Neural cell (in vitro differentiated cells): ENCODE results near the gene BCL3. TPM values are rescaled to one million over a fixed set of nuclear protein-coding genes. Genes with fewer than 3 reads are reported as not detected.

ENCODE experiments used
- H2AFZ ChIP-seq: fragments of 200-600, 300-800 bp; sonication (generic), shearing (Covaris generic); 2 replicates; pipeline ENCODE4 v1.6.0; 2014; ENCODE audit warnings: low read depth, mild to moderate bottlenecking, antibody characterized with exemption, low read length, moderate library complexity
- H3F3A ChIP-seq: fragments of 200-600 bp; shearing (Covaris generic); 2 replicates; pipeline ENCODE4 v1.6.1; 2016; ENCODE audit warnings: mild to moderate bottlenecking, moderate library complexity, mixed read lengths, antibody characterized with exemption, low read length; ENCODE audit not compliant: insufficient read depth, poor library complexity, severe bottlenecking
- H3K27ac ChIP-seq: fragments of 200-600, 300-800 bp; sonication (generic), shearing (Covaris generic); 2 replicates; pipeline ENCODE4 v1.5.1; 2014; ENCODE audit warnings: mild to moderate bottlenecking, low read length, moderate library complexity
- H3K27me3 ChIP-seq: fragments of 300-800, 200-600 bp; sonication (generic), shearing (Covaris generic); 2 replicates; pipeline ENCODE4 v1.6.0; 2014; ENCODE audit warnings: mild to moderate bottlenecking, low read depth, low read length, moderate library complexity; ENCODE audit not compliant: insufficient read depth
- H3K36me3 ChIP-seq: fragments of 300-800, 200-600 bp; sonication (generic), shearing (Covaris generic); 2 replicates; pipeline ENCODE4 v1.5.1; 2014; ENCODE audit warnings: mild to moderate bottlenecking, antibody characterized with exemption, low read length, moderate library complexity; ENCODE audit not compliant: insufficient read depth
- H3K4me2 ChIP-seq: fragments of 300-800, 200-600 bp; sonication (generic), shearing (Covaris generic); 2 replicates; pipeline ENCODE4 v1.6.0; 2014; ENCODE audit warnings: mild to moderate bottlenecking, low read length
- H3K4me3 ChIP-seq: fragments of 300-800, 200-600 bp; sonication (generic), shearing (Covaris generic); 2 replicates; pipeline ENCODE4 v1.5.1; 2014; ENCODE audit warnings: mild to moderate bottlenecking, low read length, moderate library complexity
- H3K79me2 ChIP-seq: fragments of 200-600 bp; shearing (Covaris generic); replicated peaks from 2 replicates; pipeline ENCODE4 v1.6.0; 2014; ENCODE audit warnings: mild to moderate bottlenecking, low read length, moderate library complexity; ENCODE audit not compliant: insufficient read depth
- H3K9ac ChIP-seq: fragments of 300-800, 200-600 bp; sonication (generic), shearing (Covaris generic); 2 replicates; pipeline ENCODE4 v1.6.1; 2016; ENCODE audit warnings: mild to moderate bottlenecking, low read length, mixed read lengths
- H3K9me2 ChIP-seq: fragments of 200-600 bp; shearing (Covaris generic); 2 replicates; pipeline ENCODE4 v1.6.1; 2016; ENCODE audit warnings: mild to moderate bottlenecking, low read length, mixed read lengths; ENCODE audit not compliant: insufficient read depth
- H3K9me3 ChIP-seq: fragments of 200-600, 300-800 bp; sonication (generic), shearing (Covaris generic); 2 replicates; pipeline ENCODE4 v1.6.1; 2016; ENCODE audit warnings: mild to moderate bottlenecking, mixed run types, low read length, moderate library complexity, mixed read lengths
- H4K20me1 ChIP-seq: fragments of 200-600 bp; shearing (Covaris generic); 2 replicates; pipeline ENCODE4 v1.6.1; 2016; ENCODE audit warnings: mild to moderate bottlenecking, mixed run types; ENCODE audit not compliant: insufficient read depth
- CTCF ChIP-seq: fragments of 450-650 bp; IDR thresholded peaks from 2 replicates; pipeline ENCODE4 v1.5.1; 2014; ENCODE audit warnings: antibody characterized with exemption, mild to moderate bottlenecking, moderate library complexity; ENCODE audit not compliant: poor library complexity, severe bottlenecking
- EP300 ChIP-seq: fragments of 450-650 bp; conservative IDR thresholded peaks from 2 replicates; pipeline ENCODE4 v1.6.1; 2014; ENCODE audit warnings: antibody characterized with exemption, mild to moderate bottlenecking, moderate library complexity; ENCODE audit not compliant: poor library complexity, severe bottlenecking
- EZH2 ChIP-seq: fragments of 200-600, 300-800 bp; shearing (Covaris generic), sonication (generic); IDR thresholded peaks from 2 replicates; pipeline ENCODE4 v1.6.1; 2014; ENCODE audit warnings: antibody characterized with exemption, low read length, borderline replicate concordance, mild to moderate bottlenecking; ENCODE audit not compliant: insufficient read depth, poor library complexity, severe bottlenecking
- MXI1 ChIP-seq: fragments of 450-650 bp; conservative IDR thresholded peaks from 2 replicates; pipeline ENCODE4 v1.6.1; 2014; ENCODE audit warnings: antibody characterized with exemption, mild to moderate bottlenecking; ENCODE audit not compliant: poor library complexity, severe bottlenecking
- POLR2AphosphoS5 ChIP-seq: IDR thresholded peaks from 2 replicates; pipeline ENCODE4 v1.6.1; 2012
- RAD21 ChIP-seq: fragments of 450-650 bp; conservative IDR thresholded peaks from 2 replicates; pipeline ENCODE4 v1.6.1; 2014; ENCODE audit warnings: antibody characterized with exemption, mild to moderate bottlenecking, moderate library complexity
- REST ChIP-seq: IDR thresholded peaks from 2 replicates; pipeline ENCODE4 v1.6.1; 2012; ENCODE audit warnings: borderline replicate concordance
- SMC3 ChIP-seq: fragments of 450-650 bp; conservative IDR thresholded peaks from 2 replicates; pipeline ENCODE4 v1.6.1; 2014; ENCODE audit warnings: antibody characterized with exemption, mild to moderate bottlenecking, moderate library complexity; ENCODE audit not compliant: poor library complexity
- TAF1 ChIP-seq: IDR thresholded peaks from 2 replicates; pipeline ENCODE4 v1.6.1; 2012; ENCODE audit warnings: low read depth
- polyA plus RNA-seq: library from polyadenylated mRNA; depleted of rRNA; stranded (reverse); fragments of >200 nt; gene quantifications from 2 replicates; pipeline ENCODE4 v1.2.3, GENCODE V29; 2014

BCL3 gene
- polyA plus RNA-seq, 1 donor from 2014 or later: 0.48 TPM

GRCh38 chr19:44749292-44749691 lies 784 bp downstream of the BCL3 start:
- no peak overlapping the region for H3K4me2 ChIP-seq
- H4K20me1 ChIP-seq: no peaks in the 10 kb centered on the region
- no peak overlapping the region for H2AFZ ChIP-seq
- H3K9me2 ChIP-seq: no peaks in the 10 kb centered on the region
- peak overlapping the region; percentile 37 for H3K4me3 ChIP-seq
- H3K27ac ChIP-seq: no peak overlapping the region
- H3K9me3 ChIP-seq: no peaks in the 10 kb centered on the region
- TF ChIP-seq EZH2: no peak
- H3K9ac ChIP-seq: no peak overlapping the region
- no peaks in the 10 kb centered on the region for H3K79me2 ChIP-seq
- no peaks in the 10 kb centered on the region for H3F3A ChIP-seq
- peaks cover 83% of the 10 kb centered on the region for H3K27me3 ChIP-seq
- H3K36me3 ChIP-seq: no peaks in the 10 kb centered on the region

- H3K9ac ChIP-seq: no peak overlapping the region
- H3K27ac ChIP-seq: no peak overlapping the region
- no peaks in the 10 kb centered on the region for H3K79me2 ChIP-seq
- H3K36me3 ChIP-seq: no peaks in the 10 kb centered on the region
- H2AFZ ChIP-seq: no peak overlapping the region
- H3K9me3 ChIP-seq: no peaks in the 10 kb centered on the region
- peaks cover 86% of the 10 kb centered on the region for H3K27me3 ChIP-seq
- TF ChIP-seq REST: no peak
- TF ChIP-seq CTCF: no peak
- TF ChIP-seq TAF1: no peak
- TF ChIP-seq MXI1: no peak
- TF ChIP-seq RAD21: no peak
- TF ChIP-seq EZH2: no peak
- no peak for TF ChIP-seq SMC3
- no peak for TF ChIP-seq POLR2AphosphoS5
- H3K9me2 ChIP-seq: no peaks in the 10 kb centered on the region
- H3K4me2 ChIP-seq: no peak overlapping the region
- no peaks in the 10 kb centered on the region for H3F3A ChIP-seq
- no peaks in the 10 kb centered on the region for H4K20me1 ChIP-seq
- H3K4me3 ChIP-seq: no peak overlapping the region
Observed at GRCh38 chr19:44749994-44750393, 1.5 kb downstream of the BCL3 start.

DNA sequence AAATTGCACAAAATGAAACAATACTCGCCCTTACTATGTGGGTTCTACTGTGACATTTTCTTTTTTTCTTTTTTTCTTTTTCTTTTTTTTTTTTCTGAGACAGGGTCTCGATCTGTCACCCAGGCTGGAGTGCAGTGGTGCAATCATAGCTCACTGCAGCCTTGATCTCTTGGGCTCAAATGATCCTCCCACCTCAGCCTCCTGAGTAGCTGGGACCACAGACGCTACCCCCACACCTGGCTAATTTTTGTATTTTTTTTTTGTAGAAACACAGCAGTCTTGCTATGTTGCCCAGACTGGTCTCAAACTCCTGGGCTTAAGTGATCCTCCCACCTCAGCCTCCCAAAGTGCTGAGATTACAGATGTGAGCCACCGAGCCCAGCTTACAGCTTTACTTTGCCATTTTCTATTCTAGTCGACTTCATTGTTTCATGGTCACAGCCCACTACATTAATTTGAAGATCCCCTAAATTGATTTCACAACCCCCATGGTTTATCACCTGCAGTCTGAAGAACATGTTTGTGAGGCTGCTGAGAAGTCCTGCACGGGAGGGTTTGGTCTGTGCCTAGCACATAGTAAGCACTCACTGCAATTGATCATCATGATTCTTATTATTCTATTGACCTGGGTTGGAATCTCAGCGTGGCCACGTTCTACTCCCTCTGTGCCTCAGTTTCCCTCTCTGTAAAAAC lies 3.8 kb downstream of the BCL3 start:
- H2AFZ ChIP-seq: no peak overlapping the region
- H3K9me3 ChIP-seq: no peaks in the 10 kb centered on the region
- no peak overlapping the region for H3K4me2 ChIP-seq
- H4K20me1 ChIP-seq: no peaks in the 10 kb centered on the region
- no peaks in the 10 kb centered on the region for H3K36me3 ChIP-seq
- no peak overlapping the region for H3K9ac ChIP-seq
- H3K27me3 ChIP-seq: peaks cover 87% of the 10 kb centered on the region
- no peaks in the 10 kb centered on the region for H3K79me2 ChIP-seq
- no peaks in the 10 kb centered on the region for H3F3A ChIP-seq
- TF ChIP-seq CTCF (no peak), EZH2 (no peak), SMC3 (no peak), REST (no peak), MXI1 (no peak), POLR2AphosphoS5 (no peak), EP300 (no peak), TAF1 (no peak), RAD21 (no peak)
- no peaks in the 10 kb centered on the region for H3K9me2 ChIP-seq
- no peak overlapping the region for H3K27ac ChIP-seq
- H3K4me3 ChIP-seq: no peak overlapping the region
